ENCODE measurements around the gene DNM2.

- TF ChIP-seq CTCF (IDR thresholded peaks at IDR 0.05) (no peak), POLR2A (IDR thresholded peaks at IDR 0.05) (no peak)
Observed at GRCh38 chr19:10692673-10693264, 25.1 kb upstream of the DNM2 start.

All from lower leg skin (tissue), 3 donors.